GM04503 (cell line): ENCODE measurements around the gene AIPL1.
"Not testable (repeated sequence)": the region's sequence is repeated elsewhere in the genome, so short reads cannot be mapped to it uniquely, and the experiment has no call there.

Source experiments
- DNase-seq: peaks from one replicate; pipeline ENCODE4 v3.0.0-alpha.2; 2012; ENCODE audit warnings: low read depth

Gene AIPL1

GRCh38 chr17:6435051-6435450 lies at the start of gene AIPL1:
TSS of gene AIPL1 (minus strand) at chr17:6435121. CDS start at chr17:6435104, 17 bp downstream.
- no peak for DNase-seq

- DNase-seq: no peak
These were observed 48.6 kb upstream of the AIPL1 start for GRCh38 chr17:6483507-6483906.

- not testable (repeated sequence) for DNase-seq
These were observed 47.9 kb upstream of the AIPL1 start for GRCh38 chr17:6482796-6483195.

GRCh38 chr17:6482105-6482455 lies 47.2 kb upstream of the AIPL1 start:
- no peak for DNase-seq

- no peak for DNase-seq
These were observed 45.4 kb upstream of the AIPL1 start for GRCh38 chr17:6480303-6480675.

- no peak for DNase-seq
These were observed 44.8 kb upstream of the AIPL1 start for GRCh38 chr17:6479622-6480302.

GRCh38 chr17:6478486-6478885 lies 43.6 kb upstream of the AIPL1 start:
- no peak for DNase-seq

- DNase-seq: no peak
These were observed 43.0 kb upstream of the AIPL1 start for GRCh38 chr17:6477831-6478383.

- no peak for DNase-seq
These were observed 41.9 kb upstream of the AIPL1 start for GRCh38 chr17:6476810-6477179.

- no peak for DNase-seq
These were observed 41.3 kb upstream of the AIPL1 start for GRCh38 chr17:6476076-6476809.

- no peak for DNase-seq
These were observed 40.5 kb upstream of the AIPL1 start for GRCh38 chr17:6475411-6475810.

GRCh38 chr17:6474906-6475305 lies 40.0 kb upstream of the AIPL1 start:
- DNase-seq: no peak

GRCh38 chr17:6474376-6474775 lies 39.5 kb upstream of the AIPL1 start:
- DNase-seq: no peak

GRCh38 chr17:6473128-6473767 lies 38.3 kb upstream of the AIPL1 start:
- peak; percentile 10 for DNase-seq

GRCh38 chr17:6472517-6472916 lies 37.6 kb upstream of the AIPL1 start:
- DNase-seq: no peak

GRCh38 chr17:6471531-6472465 lies 36.9 kb upstream of the AIPL1 start:
- DNase-seq: peak; percentile 18

GRCh38 chr17:6470751-6471521 lies 36.0 kb upstream of the AIPL1 start:
- DNase-seq: no peak

GRCh38 chr17:6470146-6470718 lies 35.3 kb upstream of the AIPL1 start:
- DNase-seq: no peak

- DNase-seq: no peak
These were observed 33.3 kb upstream of the AIPL1 start for GRCh38 chr17:6468051-6468790.

- no peak for DNase-seq
These were observed 32.6 kb upstream of the AIPL1 start for GRCh38 chr17:6467567-6467966.
